Measurements from ENCODE around the gene FRMD4A. TPM values are rescaled to one million over a fixed set of nuclear protein-coding genes. Genes with fewer than 3 reads are reported as not detected.

FRMD4A gene
- total and polyA plus RNA-seq, 2 of the 4 experiments (the other 2 are of a cell fraction), result 30.3 to 68.8 TPM

GRCh38 chr10:14156104-14156503, 174.6 kb downstream of the FRMD4A start:
- in situ Hi-C loops (cut with MboI; ENCODE audit: low sequenced_read_pairs) (no loop called here), dilution Hi-C loops (cut with HindIII; ENCODE audit: low sequenced_read_pairs, unreplicated experiment) (no loop called here), intact Hi-C loops (cut with micrococcal nuclease) (no loop called here)
- Histone ChIP-seq H3K14ac (replicated peaks; ENCODE audit: low read depth, low read length) (no peak overlapping the region), H2BK15ac (ENCODE audit: low read depth, low read length) (no peak overlapping the region), H3K56ac (ENCODE audit: extremely low read depth, insufficient read depth, low read length) (no peak overlapping the region), H3K4me2 (ENCODE audit: low read depth, low read length) (no peak overlapping the region), H2BK5ac (ENCODE audit: low read depth, low read length, poor library complexity, severe bottlenecking) (no peak overlapping the region), H3K4me1 (ENCODE audit: control insufficient read depth, insufficient read depth, low read length) (peaks cover 6% of the 10 kb centered on the region), H2BK20ac (ENCODE audit: low read depth, low read length) (no peak overlapping the region), H3K27ac (ENCODE audit: insufficient read depth, low read length) (no peak overlapping the region), H4K91ac (ENCODE audit: insufficient read depth, low read depth, low read length) (no peak overlapping the region), H2BK120ac (ENCODE audit: low read depth, low read length) (no peak overlapping the region), H4K5ac (ENCODE audit: low read depth, low read length) (no peak overlapping the region), H4K8ac (ENCODE audit: low read depth in 2 of 2, low read length in 2 of 2) (no peak overlapping the region), H2AFZ (replicated peaks; ENCODE audit: low read length, poor library complexity) (no peak overlapping the region), H3K23ac (ENCODE audit: low read depth, low read length) (no peak overlapping the region), H3K9me1 (ENCODE audit: insufficient read depth, low read length) (no peaks in the 10 kb centered on the region; the same call in none of the 2 replicates), H3K79me1 (ENCODE audit: low read depth in 1 of 2, low read length in 2 of 2) (no peaks in the 10 kb centered on the region), H3K27me3 (ENCODE audit: control insufficient read depth, insufficient read depth, low read length) (peaks cover 16% of the 10 kb centered on the region), H2AK5ac (ENCODE audit: low read depth, low read length) (no peak overlapping the region), H3K36me3 (ENCODE audit: control insufficient read depth, insufficient read depth, low read length) (no peaks in the 10 kb centered on the region), H3K9ac (ENCODE audit: low read depth, low read length) (no peak overlapping the region), H3K4me3 (ENCODE audit: insufficient read depth, low read depth, low read length) (no peak overlapping the region), H3K4ac (ENCODE audit: low read depth, low read length) (no peak overlapping the region), H3K18ac (ENCODE audit: low read depth, low read length) (no peak overlapping the region), H2AK9ac (replicated peaks; ENCODE audit: low read depth, low read length, poor library complexity) (no peak overlapping the region), H4K20me1 (ENCODE audit: insufficient read depth, low read length) (no peaks in the 10 kb centered on the region), H3K9me3 (ENCODE audit: control insufficient read depth, insufficient read depth, low read length) (peaks cover 2% of the 10 kb centered on the region; the same call in 1 of the 2 replicates)
- ATAC-seq (ENCODE audit: low read depth) (no peak), DNase-seq (no peak)
- ChIA-PET POLR2A (ENCODE audit: unreplicated experiment) (no interaction called here), CTCF (no interaction called here)
- BruUV-seq (replicated peaks), result no TSS peak
- no peak for TF ChIP-seq MAFK (IDR thresholded peaks at IDR 0.05; ENCODE audit: low read depth, low read length)
- TF ChIP-seq NFE2L2 (IDR thresholded peaks at IDR 0.05; ENCODE audit: low read depth, low read length), result no peak
- no peak for TF ChIP-seq FOS (IDR thresholded peaks at IDR 0.05; ENCODE audit: low read depth, low read length)
- no peak for TF ChIP-seq ELK1 (IDR thresholded peaks at IDR 0.05; ENCODE audit: borderline replicate concordance, low read depth, low read length)
- TF ChIP-seq RFX5 (IDR thresholded peaks at IDR 0.05; ENCODE audit: low read depth, low read length), result no peak
- no peak for TF ChIP-seq BHLHE40 (IDR thresholded peaks at IDR 0.05; ENCODE audit: low read depth, low read length)
- no peak for TF ChIP-seq RCOR1 (IDR thresholded peaks at IDR 0.05; ENCODE audit: insufficient replicate concordance, low read length)
- TF ChIP-seq RAD21 (IDR thresholded peaks at IDR 0.05; ENCODE audit: low read length), result no peak
- TF ChIP-seq SMC3 (IDR thresholded peaks at IDR 0.05; ENCODE audit: low read depth, low read length), result no peak
- TF ChIP-seq MXI1 (IDR thresholded peaks at IDR 0.05; ENCODE audit: borderline replicate concordance, low read depth, low read length), result no peak
- no peak for TF ChIP-seq POLR2A (IDR thresholded peaks at IDR 0.05; ENCODE audit: low read depth, low read length)
- no peak for TF ChIP-seq CTCF (conservative IDR thresholded peaks at IDR 0.05; ENCODE audit: low read depth, low read length)
- no peak for TF ChIP-seq CHD1 (IDR thresholded peaks at IDR 0.05; ENCODE audit: low read depth, low read length)
- TF ChIP-seq, protein P1, sequence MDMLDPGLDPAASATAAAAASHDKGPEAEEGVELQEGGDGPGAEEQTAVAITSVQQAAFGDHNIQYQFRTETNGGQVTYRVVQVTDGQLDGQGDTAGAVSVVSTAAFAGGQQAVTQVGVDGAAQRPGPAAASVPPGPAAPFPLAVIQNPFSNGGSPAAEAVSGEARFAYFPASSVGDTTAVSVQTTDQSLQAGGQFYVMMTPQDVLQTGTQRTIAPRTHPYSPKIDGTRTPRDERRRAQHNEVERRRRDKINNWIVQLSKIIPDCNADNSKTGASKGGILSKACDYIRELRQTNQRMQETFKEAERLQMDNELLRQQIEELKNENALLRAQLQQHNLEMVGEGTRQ (IDR thresholded peaks at IDR 0.05; ENCODE audit: low read depth, low read length), result no peak
- TF ChIP-seq MAZ (IDR thresholded peaks at IDR 0.05; ENCODE audit: borderline replicate concordance, low read depth, low read length), result no peak
- no peak for TF ChIP-seq CEBPB (IDR thresholded peaks at IDR 0.05; ENCODE audit: low read depth, low read length)
- WGBS, 2 experiments (ENCODE audit: extremely low coverage in 2 of 2, insufficient read length in 1 of 2), result no CpG with 5 or more reads among the region's 5 CpGs

Measured in IMR-90 (cell line).